ENCODE results near the gene VEGFC.

Gene VEGFC

GRCh38 chr4:176742211-176742610, 50.5 kb downstream of the VEGFC start:
- TF ChIP-seq, protein P1, sequence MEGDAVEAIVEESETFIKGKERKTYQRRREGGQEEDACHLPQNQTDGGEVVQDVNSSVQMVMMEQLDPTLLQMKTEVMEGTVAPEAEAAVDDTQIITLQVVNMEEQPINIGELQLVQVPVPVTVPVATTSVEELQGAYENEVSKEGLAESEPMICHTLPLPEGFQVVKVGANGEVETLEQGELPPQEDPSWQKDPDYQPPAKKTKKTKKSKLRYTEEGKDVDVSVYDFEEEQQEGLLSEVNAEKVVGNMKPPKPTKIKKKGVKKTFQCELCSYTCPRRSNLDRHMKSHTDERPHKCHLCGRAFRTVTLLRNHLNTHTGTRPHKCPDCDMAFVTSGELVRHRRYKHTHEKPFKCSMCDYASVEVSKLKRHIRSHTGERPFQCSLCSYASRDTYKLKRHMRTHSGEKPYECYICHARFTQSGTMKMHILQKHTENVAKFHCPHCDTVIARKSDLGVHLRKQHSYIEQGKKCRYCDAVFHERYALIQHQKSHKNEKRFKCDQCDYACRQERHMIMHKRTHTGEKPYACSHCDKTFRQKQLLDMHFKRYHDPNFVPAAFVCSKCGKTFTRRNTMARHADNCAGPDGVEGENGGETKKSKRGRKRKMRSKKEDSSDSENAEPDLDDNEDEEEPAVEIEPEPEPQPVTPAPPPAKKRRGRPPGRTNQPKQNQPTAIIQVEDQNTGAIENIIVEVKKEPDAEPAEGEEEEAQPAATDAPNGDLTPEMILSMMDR (IDR thresholded peaks at IDR 0.05; ENCODE audit: low read depth, low read length) = no peak
- no peak for DNase-seq (ENCODE audit: low read depth, low spot score)
- no peak overlapping the region for H3K4me3 ChIP-seq (ENCODE audit: low read depth, low read length)
- in situ Hi-C loops (cut with HindIII; ENCODE audit: low sequenced_read_pairs) = no loop called here

GRCh38 chr4:176741253-176741652, 51.5 kb downstream of the VEGFC start:
- H3K4me3 ChIP-seq (ENCODE audit: low read depth, low read length) = no peak overlapping the region
- no peak for DNase-seq (ENCODE audit: low read depth, low spot score)
- TF ChIP-seq, protein P1 (IDR thresholded peaks at IDR 0.05; ENCODE audit: low read depth, low read length) = no peak
- in situ Hi-C loops (cut with HindIII; ENCODE audit: low sequenced_read_pairs) = no loop called here

- peak; percentile 68 for DNase-seq (ENCODE audit: low read depth, low spot score)
- TF ChIP-seq, protein P1 (IDR thresholded peaks at IDR 0.05; ENCODE audit: low read depth, low read length) = no peak
- in situ Hi-C loops (cut with HindIII; ENCODE audit: low sequenced_read_pairs) = no loop called here
Observed at GRCh38 chr4:176735300-176735699, 57.4 kb downstream of the VEGFC start.

DNA sequence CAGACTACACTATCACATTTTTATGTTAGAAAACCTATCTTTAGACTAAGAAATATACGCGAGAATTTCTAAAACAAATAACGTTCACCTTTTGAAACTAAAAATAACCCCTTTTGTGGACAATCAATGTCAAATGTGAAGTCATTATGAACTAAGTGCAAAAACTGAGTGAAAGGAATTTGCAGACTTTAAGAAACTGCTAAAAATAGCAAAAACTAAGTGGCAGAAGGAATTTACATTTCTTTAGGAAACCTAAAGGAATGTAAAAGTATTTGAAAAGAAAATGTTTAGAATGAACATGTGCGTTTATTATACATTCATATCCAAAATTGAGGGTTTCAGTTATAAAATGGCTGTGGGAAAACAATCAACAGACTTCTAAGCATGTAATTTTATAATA, 58.3 kb downstream of the VEGFC start:
- no peak for DNase-seq (ENCODE audit: low read depth, low spot score)
- in situ Hi-C loops (cut with HindIII; ENCODE audit: low sequenced_read_pairs) = no loop called here
- TF ChIP-seq, protein P1 (IDR thresholded peaks at IDR 0.05; ENCODE audit: low read depth, low read length) = no peak
- no peak overlapping the region for H3K4me3 ChIP-seq (ENCODE audit: low read depth, low read length)

More at GRCh38 chr4:176735300-176735699, 57.4 kb downstream of the VEGFC start:
- no peak overlapping the region for H3K4me3 ChIP-seq (ENCODE audit: low read depth, low read length)

DNA sequence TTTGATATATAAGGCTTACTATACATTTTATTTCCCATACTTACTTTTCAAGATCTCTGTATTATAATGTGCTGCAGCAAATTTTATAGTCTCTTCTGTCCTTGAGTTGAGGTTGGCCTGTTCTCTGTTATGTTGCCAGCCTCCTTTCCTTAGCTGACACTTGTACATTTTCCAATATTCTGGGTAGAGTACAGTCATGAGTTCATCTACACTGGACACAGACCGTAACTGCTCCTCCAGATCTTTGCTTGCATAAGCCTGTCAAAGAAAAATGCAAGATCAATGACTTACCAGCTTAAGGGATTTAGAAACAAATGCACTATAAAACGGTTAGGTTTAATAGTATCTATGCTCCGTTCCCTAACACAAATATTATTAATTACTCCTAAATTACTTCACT, 63.2 kb downstream of the VEGFC start:
- DNase-seq (ENCODE audit: low read depth, low spot score) = no peak
- no peak overlapping the region for H3K4me3 ChIP-seq (ENCODE audit: low read depth, low read length)
- TF ChIP-seq, protein P1 (IDR thresholded peaks at IDR 0.05; ENCODE audit: low read depth, low read length) = no peak
- in situ Hi-C loops (cut with HindIII; ENCODE audit: low sequenced_read_pairs) = no loop called here

DNA sequence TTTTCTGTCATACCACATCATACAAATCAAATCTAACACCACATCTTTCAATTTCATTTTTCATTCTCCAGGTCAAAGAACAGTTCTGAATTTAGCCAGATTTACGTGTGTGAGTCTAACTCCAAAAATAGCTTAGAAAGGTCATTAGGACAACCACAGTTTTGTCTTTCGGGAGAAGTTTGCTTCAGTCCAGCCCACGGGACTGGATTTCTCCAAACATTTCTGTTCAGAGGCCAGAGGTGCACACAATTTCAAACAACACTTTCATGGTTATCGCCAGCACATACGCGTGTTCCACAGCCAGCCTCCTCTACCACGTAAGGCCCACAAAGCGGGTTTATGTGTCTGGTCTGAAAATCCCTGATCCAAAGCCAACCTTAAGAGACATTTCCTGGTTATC, 65.9 kb downstream of the VEGFC start:
- peak; percentile 50 for DNase-seq (ENCODE audit: low read depth, low spot score)
- in situ Hi-C loops (cut with HindIII; ENCODE audit: low sequenced_read_pairs) = no loop called here

More for the DNA sequence above, 65.9 kb downstream of the VEGFC start:
- TF ChIP-seq, protein P1 (IDR thresholded peaks at IDR 0.05; ENCODE audit: low read depth, low read length) = no peak
- H3K4me3 ChIP-seq (ENCODE audit: low read depth, low read length) = no peak overlapping the region

All from astrocyte of the spinal cord (primary cell).